K562 (cell line): ENCODE measurements around the gene OR9A4. TPM values are rescaled to one million over a fixed set of nuclear protein-coding genes. Genes with fewer than 3 reads are reported as not detected.

Source experiments
- ATAC-seq: fragments of 200-7000 bp; cut with Tn5 transposase; 3 replicates; pipeline ENCODE4 v1.9.1; 2020; ENCODE audit warnings: moderate library complexity
- BruUV-seq: library from RNA; stranded (reverse); fragments of 400-500 nt; replicated peaks from 2 replicates; lab custom pipeline; 2021; lab: Mats Ljungman, UMichigan
- CTCF ChIA-PET: fragments of 300-600 bp; formaldehyde crosslinking; extraction: SDS; loops from one replicate; lab custom pipeline; 2021; ENCODE audit warnings: low intra/inter-chr PET ratio; lab: Yijun Ruan, JAX
- POLR2A ChIA-PET: fragments of 300-600, 350-650 bp; sonication (Branson Sonifier 250); formaldehyde crosslinking; extraction: SDS; loops from one replicate; lab custom pipeline; 2021; ENCODE audit warnings: antibody characterized with exemption, inconsistent platforms; lab: Yijun Ruan, JAX
- DNase-seq, 4 experiments: peaks; one replicate each; pipeline versions ENCODE4 v3.0.0 to v3.0.0-alpha.2; 2011 to 2018; ENCODE audit warnings: low spot score in 3 of 4, mixed read lengths in 3 of 4; ENCODE audit errors: extremely low read depth in 1 of 4
- FAIRE-seq: peaks from 2 replicates; lab custom pipeline; 2011; peaks lifted over from hg19 to GRCh38; lab: Jason Lieb, UNC
- H2AFZ ChIP-seq: 2 replicates; pipeline ENCODE4 v1.6.0; 2011; ENCODE audit warnings: low read depth, low read length, control low read depth, inconsistent platforms
- H3K27ac ChIP-seq: fragments of 200-600 bp; 3 replicates; pipeline ENCODE4 v1.8.0; 2011; ENCODE audit warnings: low read depth, mild to moderate bottlenecking, control low read depth, inconsistent platforms, low read length, moderate library complexity, mixed read lengths; ENCODE audit errors: extremely low read depth
- H3K27me3 ChIP-seq, 2 experiments: fragments of 300-600 bp in 1 of 2; 2 replicates in 1 of 2; 3 replicates in 1 of 2; pipeline versions ENCODE4 v1.6.0 to v1.8.0; 2011; ENCODE audit warnings: inconsistent platforms in 2 of 2, low read length in 2 of 2, mild to moderate bottlenecking in 1 of 2, mixed read lengths in 1 of 2, moderate library complexity in 1 of 2; ENCODE audit not compliant: control insufficient read depth in 2 of 2, insufficient read depth in 2 of 2
- H3K36me3 ChIP-seq: fragments of 300-600 bp; 3 replicates; pipeline ENCODE4 v1.8.0; 2011; ENCODE audit warnings: mild to moderate bottlenecking, low read length, inconsistent platforms; ENCODE audit not compliant: control insufficient read depth, insufficient read depth
- H3K4me1 ChIP-seq, 2 experiments: fragments of 200-600 bp in 1 of 2; replicated peaks in 1 of 2; 2 replicates in 1 of 2; 3 replicates in 1 of 2; pipeline versions ENCODE4 v1.5.1 to v1.8.0; 2011; ENCODE audit warnings: inconsistent platforms in 2 of 2, low read length in 2 of 2, mild to moderate bottlenecking in 1 of 2, mixed read lengths in 1 of 2, moderate library complexity in 1 of 2; ENCODE audit not compliant: control insufficient read depth in 2 of 2, insufficient read depth in 2 of 2
- H3K4me2 ChIP-seq: 2 replicates; pipeline ENCODE4 v1.6.1; 2011; ENCODE audit warnings: low read length, control low read depth, inconsistent platforms, mixed read lengths; ENCODE audit not compliant: insufficient read depth
- H3K4me3 ChIP-seq: fragments of 200-600 bp; sonication (generic), shearing (Covaris generic); 2 replicates; pipeline ENCODE4 v1.5.1; 2016; ENCODE audit warnings: control low read depth, inconsistent platforms
- H3K79me2 ChIP-seq: fragments of 200-600 bp; 3 replicates; pipeline ENCODE4 v1.8.0; 2011; ENCODE audit warnings: low read length, inconsistent platforms; ENCODE audit not compliant: control insufficient read depth, insufficient read depth
- H3K9ac ChIP-seq, 2 experiments: 2 replicates each; pipeline versions ENCODE4 v1.6.0 to v1.6.1; 2011; ENCODE audit warnings: low read depth in 2 of 2, low read length in 2 of 2, control low read depth in 1 of 2, inconsistent platforms in 1 of 2, mild to moderate bottlenecking in 1 of 2, mixed read lengths in 1 of 2; ENCODE audit not compliant: insufficient read depth in 1 of 2
- H3K9me1 ChIP-seq: one replicate; pipeline ENCODE4 v1.6.0; 2011; ENCODE audit warnings: inconsistent platforms, mild to moderate bottlenecking, low read length, moderate library complexity; ENCODE audit not compliant: control insufficient read depth, insufficient read depth
- H3K9me3 ChIP-seq: replicated peaks from 2 replicates; pipeline ENCODE4 v1.5.1; 2011; ENCODE audit warnings: low read depth, low read length, inconsistent platforms; ENCODE audit not compliant: control insufficient read depth, insufficient read depth
- H4K20me1 ChIP-seq: replicated peaks from 2 replicates; pipeline ENCODE4 v1.6.1; 2011; ENCODE audit warnings: low read length, inconsistent platforms, mixed read lengths; ENCODE audit not compliant: control insufficient read depth, insufficient read depth
- CBFA2T3 ChIP-seq: fragments of 450-650 bp; IDR thresholded peaks from 2 replicates; pipeline ENCODE4 v1.6.1; 2017
- CREB3 ChIP-seq: fragments of 450-650 bp; conservative IDR thresholded peaks from 2 replicates; pipeline ENCODE4 v1.6.1; 2016; ENCODE audit warnings: missing genetic modification characterization, low read depth, mild to moderate bottlenecking, missing compliant biosample characterization, moderate library complexity
- FUS ChIP-seq: fragments of 200-400 bp; formaldehyde crosslinking; optimal IDR thresholded peaks from 2 replicates; pipeline ENCODE3; 2017; ENCODE audit warnings: low read depth, low read length
- HDAC8 ChIP-seq: fragments of 450-650 bp; IDR thresholded peaks from 2 replicates; pipeline ENCODE4 v1.6.1; 2016; ENCODE audit warnings: mild to moderate bottlenecking, missing genetic modification characterization, moderate library complexity, missing compliant biosample characterization
- LCOR ChIP-seq: sonication (generic); formaldehyde crosslinking; IDR thresholded peaks from 2 replicates; pipeline ENCODE4 v1.8.0; 2022; ENCODE audit warnings: mild to moderate bottlenecking, missing genetic modification reagents
- NFXL1 ChIP-seq: fragments of 450-650 bp; formaldehyde crosslinking; IDR thresholded peaks from 2 replicates; pipeline ENCODE4 v1.4.0; 2021; ENCODE audit warnings: mild to moderate bottlenecking
- NKRF ChIP-seq: fragments of 450-650 bp; IDR thresholded peaks from 2 replicates; pipeline ENCODE4 v1.6.1; 2016; ENCODE audit warnings: borderline replicate concordance
- SMARCA5 ChIP-seq: fragments of 450-650 bp; IDR thresholded peaks from 2 replicates; pipeline ENCODE4 v1.6.1; 2016
- ZNF212 ChIP-seq: fragments of 450-650 bp; formaldehyde crosslinking; IDR thresholded peaks from 2 replicates; pipeline ENCODE4 v1.4.0; 2020; ENCODE audit warnings: mild to moderate bottlenecking
- ZNF217 ChIP-seq: sonication (generic); formaldehyde crosslinking; IDR thresholded peaks from 2 replicates; pipeline ENCODE4 v1.8.0; 2022; ENCODE audit warnings: mild to moderate bottlenecking, missing genetic modification reagents
- ZNF384 ChIP-seq: IDR thresholded peaks from 2 replicates; pipeline ENCODE4 v1.6.1; 2012; ENCODE audit warnings: low read depth, low read length, improper control_type of control experiment
- ZNF764 ChIP-seq: fragments of 250-450 bp; sonication (Bioruptor Pico); IDR thresholded peaks from 2 replicates; pipeline ENCODE4 v1.4.0; 2020; ENCODE audit warnings: low read depth, mild to moderate bottlenecking, moderate library complexity
- WGBS: fragments of 100-300 bp; shearing (Covaris generic); methylation state at CpG from one replicate; pipeline ENCODE4 v1.1.6; 2016; ENCODE audit warnings: low coverage, mixed read lengths; ENCODE audit not compliant: insufficient coverage; ENCODE audit errors: missing lambda C conversion rate; 5-methylcytosine and 5-hydroxymethylcytosine counted together
- in situ Hi-C: fragments of 300-500 bp; cut with MboI; formaldehyde crosslinking; loops from 4 replicates; pipeline ENCODE4 v1.15.0; 2018; ENCODE audit warnings: inconsistent platforms, mixed read lengths
- intact Hi-C: fragments of 100-400 bp; cut with micrococcal nuclease; formaldehyde crosslinking; loops from 2 replicates; pipeline ENCODE4 v1.14.2; 2022
- polyA plus RNA-seq, 8 experiments: library from polyadenylated mRNA; depleted of rRNA in 4 of 8; stranded (reverse) in 5 of 8; unstranded in 3 of 8; fragments of >200 nt; fragmentation: Nextera tagmentation in 2 of 8; fragmentation: Illumina TruSeq in 1 of 8; extraction: Ambion mirVana in 2 of 8; extraction: Trizol in 1 of 8; gene quantifications; 2 replicates each; pipeline versions ENCODE4 v1.2.1 to v1.2.3, GENCODE V29; 2011 to 2014; ENCODE audit warnings: inconsistent platforms in 1 of 8, missing spikeins in 1 of 8
- total RNA-seq, 7 experiments: library from RNA; depleted of rRNA in 6 of 7; stranded (reverse); fragments of >200 nt in 6 of 7; fragmentation: Illumina TruSeq in 2 of 7; extraction: Trizol in 2 of 7; gene quantifications; 2 replicates each; pipeline versions ENCODE4 v1.2.1 to v1.2.3, GENCODE V29; 2011 to 2021; ENCODE audit warnings: low replicate concordance in 1 of 7
- TF ChIP-seq, protein P1 (sequence below), 2 experiments: fragments of 200-800 bp in 1 of 2; sonication (Bioruptor generic) in 1 of 2; sonication (generic) in 1 of 2; formaldehyde crosslinking in 1 of 2; IDR thresholded peaks in 1 of 2; conservative IDR thresholded peaks in 1 of 2; 2 replicates each; pipeline versions ENCODE4 v1.5.0 to v1.6.1; 2016 to 2020; ENCODE audit warnings: missing compliant biosample characterization in 1 of 2, missing genetic modification characterization in 1 of 2, missing genetic modification reagents in 1 of 2

Gene OR9A4
- total and polyA plus RNA-seq, 9 of the 15 experiments (the other 6 are each of a cell fraction or from before 2014, with no cell fraction given): not detected

DNA sequence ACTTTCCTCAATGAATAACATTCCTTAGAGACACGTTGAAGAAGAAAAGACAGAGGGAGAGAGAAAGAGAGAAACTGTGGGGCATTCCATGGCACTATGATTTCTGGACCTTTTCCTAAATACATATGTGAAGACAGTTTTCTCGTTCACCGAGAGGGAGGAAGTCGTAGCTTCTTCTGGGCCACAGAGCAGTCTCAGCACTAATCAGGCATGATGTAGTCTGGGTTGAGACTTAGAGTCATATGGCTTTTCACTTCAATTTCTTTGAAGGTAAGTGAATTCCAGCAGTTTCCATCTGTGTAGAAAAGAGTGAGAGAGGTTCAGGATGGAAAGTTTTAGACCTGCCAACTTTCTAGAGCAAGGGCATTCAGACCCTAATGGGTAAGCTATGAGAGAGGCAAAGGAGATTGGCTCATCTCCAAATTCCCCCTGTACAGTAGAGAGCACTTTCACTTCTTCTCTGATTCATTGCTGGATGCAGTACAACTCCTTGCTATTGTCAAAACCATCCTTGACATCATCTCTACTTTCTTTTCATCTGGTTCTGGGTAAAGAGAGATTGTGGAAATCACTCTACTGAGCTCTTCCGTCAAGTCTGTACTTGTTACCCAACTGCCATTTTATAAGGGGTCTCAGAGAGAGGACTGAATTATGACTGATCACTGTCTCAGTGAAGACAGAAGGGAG is 31.5 kb upstream of the OR9A4 start:
- H4K20me1 ChIP-seq: no peaks in the 10 kb centered on the region
- H3K79me2 ChIP-seq: no peaks in the 10 kb centered on the region
- H3K36me3 ChIP-seq: no peaks in the 10 kb centered on the region
- H3K9me3 ChIP-seq: 0 out of 2 replicates have a peak, but pooled peaks cover 1% of the 10 kb centered on the region
- TF ChIP-seq SMARCA5 (no peak), NFXL1 (no peak), CBFA2T3 (no peak), LCOR (no peak), ZNF217 (CRISPR knock-in tag) (no peak), ZNF764 (CRISPR knock-in tag) (no peak), ZNF212 (CRISPR knock-in tag) (no peak), CREB3 (no peak), ZNF384 (no peak), HDAC8 (tag) (no peak), NKRF (no peak), FUS (no peak)
- TF ChIP-seq, protein P1, sequence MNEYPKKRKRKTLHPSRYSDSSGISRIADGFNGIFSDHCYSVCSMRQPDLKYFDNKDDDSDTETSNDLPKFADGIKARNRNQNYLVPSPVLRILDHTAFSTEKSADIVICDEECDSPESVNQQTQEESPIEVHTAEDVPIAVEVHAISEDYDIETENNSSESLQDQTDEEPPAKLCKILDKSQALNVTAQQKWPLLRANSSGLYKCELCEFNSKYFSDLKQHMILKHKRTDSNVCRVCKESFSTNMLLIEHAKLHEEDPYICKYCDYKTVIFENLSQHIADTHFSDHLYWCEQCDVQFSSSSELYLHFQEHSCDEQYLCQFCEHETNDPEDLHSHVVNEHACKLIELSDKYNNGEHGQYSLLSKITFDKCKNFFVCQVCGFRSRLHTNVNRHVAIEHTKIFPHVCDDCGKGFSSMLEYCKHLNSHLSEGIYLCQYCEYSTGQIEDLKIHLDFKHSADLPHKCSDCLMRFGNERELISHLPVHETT (CRISPR knock-in tag; conservative IDR thresholded peaks at IDR 0.05 in 1 of 2, IDR thresholded peaks at IDR 0.05 in 1 of 2): no peak
- ChIA-PET POLR2A (no interaction called here), CTCF (no interaction called here)
- ATAC-seq (no peak), DNase-seq (no peak), FAIRE-seq (no peak)
- H3K27ac ChIP-seq: no peak overlapping the region
- no peak overlapping the region for H2AFZ ChIP-seq
- intact Hi-C loops (no loop called here), in situ Hi-C loops (no loop called here)
- H3K9me1 ChIP-seq: no peaks in the 10 kb centered on the region
- H3K4me2 ChIP-seq: no peak overlapping the region
- no peaks in the 10 kb centered on the region for H3K27me3 ChIP-seq
- H3K4me1 ChIP-seq: no peaks in the 10 kb centered on the region
- BruUV-seq: no TSS peak
- 1% methylated on average over 5 of the region's 5 CpGs for WGBS
- H3K9ac ChIP-seq: no peak overlapping the region
- H3K4me3 ChIP-seq: no peak overlapping the region
